HEK293T (cell line): Measurements from ENCODE around the gene TET2.

Experiments
- CTCF ChIA-PET: fragments of 350-600 bp; formaldehyde crosslinking; extraction: SDS; loops from one replicate; lab custom pipeline; 2021; ENCODE audit warnings: antibody characterized with exemption, inconsistent platforms; lab: Yijun Ruan, JAX
- POLR2A ChIA-PET: fragments of 350-600 bp; formaldehyde crosslinking; extraction: SDS; loops from one replicate; lab custom pipeline; 2020; ENCODE audit warnings: antibody characterized with exemption, inconsistent platforms; lab: Yijun Ruan, JAX
- DNase-seq: peaks from one replicate; pipeline ENCODE4 v3.0.0; 2012; ENCODE audit warnings: mixed read lengths; ENCODE audit errors: extremely low spot score
- ARNT ChIP-seq: fragments of 450-650 bp; IDR thresholded peaks from 2 replicates; pipeline ENCODE4 v1.6.1; 2017; ENCODE audit warnings: mild to moderate bottlenecking
- BHLHE40 ChIP-seq: fragments of 450-650 bp; IDR thresholded peaks from 2 replicates; pipeline ENCODE4 v1.6.1; 2016; ENCODE audit warnings: mild to moderate bottlenecking, moderate library complexity, borderline replicate concordance
- CTBP1 ChIP-seq: fragments of 450-650 bp; IDR thresholded peaks from 2 replicates; pipeline ENCODE4 v1.6.1; 2016; ENCODE audit warnings: borderline replicate concordance
- ELF4 ChIP-seq: fragments of 450-650 bp; IDR thresholded peaks from 2 replicates; pipeline ENCODE4 v1.6.1; 2017; ENCODE audit warnings: antibody characterized with exemption
- FOXA1 ChIP-seq: fragments of 450-650 bp; IDR thresholded peaks from 2 replicates; pipeline ENCODE4 v1.6.1; 2016; ENCODE audit warnings: mild to moderate bottlenecking
- FOXK2 ChIP-seq: fragments of 450-650 bp; IDR thresholded peaks from 2 replicates; pipeline ENCODE4 v1.6.1; 2016; ENCODE audit warnings: mild to moderate bottlenecking
- FOXM1 ChIP-seq: fragments of 450-650 bp; IDR thresholded peaks from 2 replicates; pipeline ENCODE4 v1.6.1; 2017; ENCODE audit warnings: mild to moderate bottlenecking, borderline replicate concordance
- HDGF ChIP-seq: fragments of 450-650 bp; IDR thresholded peaks from 2 replicates; pipeline ENCODE4 v1.6.1; 2017; ENCODE audit warnings: antibody characterized with exemption, borderline replicate concordance
- L3MBTL2 ChIP-seq: fragments of 450-650 bp; conservative IDR thresholded peaks from 2 replicates; pipeline ENCODE4 v1.6.1; 2016; ENCODE audit warnings: mild to moderate bottlenecking
- LEF1 ChIP-seq: fragments of 450-650 bp; IDR thresholded peaks from 2 replicates; pipeline ENCODE4 v1.6.1; 2017; ENCODE audit warnings: mild to moderate bottlenecking, borderline replicate concordance
- NFRKB ChIP-seq: fragments of 450-650 bp; IDR thresholded peaks from 2 replicates; pipeline ENCODE4 v1.6.1; 2016; ENCODE audit warnings: mild to moderate bottlenecking, moderate library complexity
- PKNOX1 ChIP-seq: fragments of 450-650 bp; IDR thresholded peaks from 2 replicates; pipeline ENCODE4 v1.6.1; 2016
- SP1 ChIP-seq: fragments of 450-650 bp; IDR thresholded peaks from 2 replicates; pipeline ENCODE4 v1.6.1; 2017
- SUZ12 ChIP-seq: fragments of 450-650 bp; IDR thresholded peaks from 2 replicates; pipeline ENCODE4 v1.6.1; 2016; ENCODE audit warnings: mild to moderate bottlenecking
- TARDBP ChIP-seq: fragments of 450-650 bp; IDR thresholded peaks from 2 replicates; pipeline ENCODE4 v1.6.1; 2016
- ZNF384 ChIP-seq: fragments of 450-650 bp; IDR thresholded peaks from 2 replicates; pipeline ENCODE4 v1.6.1; 2016

TET2 gene

GRCh38 chr4:105186701-105187161 lies 40.1 kb downstream of the TET2 start:
- TF ChIP-seq HDGF (no peak), NFRKB (no peak), ZNF384 (no peak), CTBP1 (no peak), FOXA1 (no peak), SP1 (no peak), ELF4 (no peak), PKNOX1 (no peak)
- POLR2A ChIA-PET, result no interaction called here
- CTCF ChIA-PET, result interaction anchor here (0.7 kb wide), 1 partner anchor 32 kb away, joined by 3 read pairs; no protein-coding TSS in a partner anchor
- DNase-seq, result no peak

GRCh38 chr4:105189855-105190650 lies 43.4 kb downstream of the TET2 start:
- ChIA-PET CTCF (no interaction called here), POLR2A (no interaction called here)
- DNase-seq, result no peak
- TF ChIP-seq TARDBP, result no peak
- TF ChIP-seq PKNOX1, result no peak
- no peak for TF ChIP-seq L3MBTL2
- no peak for TF ChIP-seq SP1
- TF ChIP-seq FOXM1, result no peak
- TF ChIP-seq ARNT, result no peak
- no peak for TF ChIP-seq ELF4
- TF ChIP-seq BHLHE40, result no peak
- TF ChIP-seq FOXK2, result no peak
- TF ChIP-seq NFRKB, result no peak
- no peak for TF ChIP-seq HDGF
- TF ChIP-seq LEF1, result no peak
- TF ChIP-seq FOXA1, result no peak
- TF ChIP-seq ZNF384, result no peak
- no peak for TF ChIP-seq CTBP1
- TF ChIP-seq SUZ12, result no peak

GRCh38 chr4:105191621-105192210 lies 45.0 kb downstream of the TET2 start:
- DNase-seq, result no peak
- ChIA-PET POLR2A (no interaction called here), CTCF (no interaction called here)
- TF ChIP-seq BHLHE40, result no peak

- ChIA-PET POLR2A (no interaction called here), CTCF (no interaction called here)
- DNase-seq, result no peak
- TF ChIP-seq HDGF (no peak), BHLHE40 (no peak), SP1 (no peak), SUZ12 (no peak), NFRKB (no peak), TARDBP (no peak)
These were observed 45.8 kb downstream of the TET2 start for GRCh38 chr4:105192474-105192873.

- CTCF ChIA-PET, result no interaction called here
These were observed 46.2 kb downstream of the TET2 start for GRCh38 chr4:105192910-105193309.

GRCh38 chr4:105193536-105193935 lies 46.9 kb downstream of the TET2 start:
- POLR2A ChIA-PET, result no interaction called here
- TF ChIP-seq FOXM1, result no peak
- TF ChIP-seq PKNOX1, result no peak
- no peak for TF ChIP-seq CTBP1
- no peak for DNase-seq
- CTCF ChIA-PET, result no interaction called here

More at GRCh38 chr4:105192910-105193309, 46.2 kb downstream of the TET2 start:
- TF ChIP-seq FOXM1 (no peak), SP1 (no peak), L3MBTL2 (no peak), HDGF (no peak), ARNT (no peak), TARDBP (no peak), NFRKB (no peak)
- DNase-seq, result no peak
- POLR2A ChIA-PET, result no interaction called here
